ENCODE data around the gene TSPAN9.

Gene TSPAN9

GRCh38 chr12:3288690-3289089 lies 211.5 kb downstream of the TSPAN9 start:
- Histone ChIP-seq H3K4me1 (ENCODE audit: control insufficient read depth, low read length) (no peaks in the 10 kb centered on the region), H3K9me2 (replicated peaks; ENCODE audit: control insufficient read depth, low read length) (no peaks in the 10 kb centered on the region), H3K4me3 (ENCODE audit: low read length) (no peak overlapping the region), H4K20me1 (ENCODE audit: control insufficient read depth, insufficient read depth, low read depth, low read length) (no peaks in the 10 kb centered on the region), H3K27me3 (ENCODE audit: control insufficient read depth, low read length) (peaks cover 3% of the 10 kb centered on the region; the same call in 1 of the 2 replicates), H3K36me3 (ENCODE audit: control insufficient read depth, low read length) (no peaks in the 10 kb centered on the region), H3K9me3 (ENCODE audit: control insufficient read depth, insufficient read depth, low read length) (no peaks in the 10 kb centered on the region), H3F3A (ENCODE audit: control insufficient read depth, insufficient read depth) (no peaks in the 10 kb centered on the region), H3K27ac (ENCODE audit: low read depth, low read length) (no peak overlapping the region), H3K4me2 (ENCODE audit: low read length) (no peak overlapping the region), H3K79me2 (ENCODE audit: control insufficient read depth, low read length) (no peaks in the 10 kb centered on the region)
- TF ChIP-seq EZH2phosphoT487 (IDR thresholded peaks at IDR 0.05; ENCODE audit: borderline replicate concordance, low read length) (no peak), CTCF (IDR thresholded peaks at IDR 0.05; ENCODE audit: low read depth, low read length, poor library complexity, severe bottlenecking) (no peak)

DNA sequence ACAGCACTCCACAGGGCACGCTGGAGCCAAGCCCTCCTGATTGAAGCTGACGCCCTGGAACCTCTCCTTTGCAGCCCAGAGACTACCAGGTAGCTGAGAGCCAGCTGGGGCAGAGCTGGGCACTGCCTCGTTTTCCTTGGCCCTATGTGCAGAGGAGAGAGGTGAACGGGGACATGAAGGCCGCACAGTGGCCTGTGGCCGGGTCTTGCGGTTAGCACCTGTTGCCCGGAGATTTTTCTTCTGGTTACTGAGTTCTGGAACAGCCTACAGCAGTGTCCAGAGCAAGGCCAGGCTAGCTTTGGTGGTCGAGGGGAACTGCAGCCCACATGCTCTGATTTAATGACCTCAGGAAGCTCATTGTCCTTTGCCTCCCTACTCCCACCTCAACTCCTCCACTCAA lies 212.5 kb downstream of the TSPAN9 start:
- Histone ChIP-seq H3K4me1 (ENCODE audit: control insufficient read depth, low read length) (no peaks in the 10 kb centered on the region), H3K4me2 (ENCODE audit: low read length) (no peak overlapping the region), H3K4me3 (ENCODE audit: low read length) (no peak overlapping the region), H3K79me2 (ENCODE audit: control insufficient read depth, low read length) (no peaks in the 10 kb centered on the region), H3K27ac (ENCODE audit: low read depth, low read length) (no peak overlapping the region), H4K20me1 (ENCODE audit: control insufficient read depth, insufficient read depth, low read depth, low read length) (no peaks in the 10 kb centered on the region), H3K36me3 (ENCODE audit: control insufficient read depth, low read length) (no peaks in the 10 kb centered on the region), H3K27me3 (ENCODE audit: control insufficient read depth, low read length) (peaks cover 3% of the 10 kb centered on the region; the same call in 1 of the 2 replicates), H3F3A (ENCODE audit: control insufficient read depth, insufficient read depth) (no peaks in the 10 kb centered on the region), H3K9me2 (replicated peaks; ENCODE audit: control insufficient read depth, low read length) (no peaks in the 10 kb centered on the region), H3K9me3 (ENCODE audit: control insufficient read depth, insufficient read depth, low read length) (no peaks in the 10 kb centered on the region)
- TF ChIP-seq CTCF (IDR thresholded peaks at IDR 0.05; ENCODE audit: low read depth, low read length, poor library complexity, severe bottlenecking): no peak
- no peak for TF ChIP-seq EZH2phosphoT487 (IDR thresholded peaks at IDR 0.05; ENCODE audit: borderline replicate concordance, low read length)

GRCh38 chr12:3291939-3292338 lies 214.8 kb downstream of the TSPAN9 start:
- no peaks in the 10 kb centered on the region for H3K9me2 ChIP-seq (replicated peaks; ENCODE audit: control insufficient read depth, low read length)
- H3K27ac ChIP-seq (ENCODE audit: low read depth, low read length): no peak overlapping the region
- peaks cover 3% of the 10 kb centered on the region; the same call in 1 of the 2 replicates for H3K27me3 ChIP-seq (ENCODE audit: control insufficient read depth, low read length)

More at GRCh38 chr12:3291939-3292338, 214.8 kb downstream of the TSPAN9 start:
- Histone ChIP-seq H3K4me3 (ENCODE audit: low read length) (no peak overlapping the region), H3K36me3 (ENCODE audit: control insufficient read depth, low read length) (no peaks in the 10 kb centered on the region), H3K4me2 (ENCODE audit: low read length) (no peak overlapping the region), H3K4me1 (ENCODE audit: control insufficient read depth, low read length) (no peaks in the 10 kb centered on the region), H3K79me2 (ENCODE audit: control insufficient read depth, low read length) (no peaks in the 10 kb centered on the region), H4K20me1 (ENCODE audit: control insufficient read depth, insufficient read depth, low read depth, low read length) (no peaks in the 10 kb centered on the region), H3K9me3 (ENCODE audit: control insufficient read depth, insufficient read depth, low read length) (no peaks in the 10 kb centered on the region), H3F3A (ENCODE audit: control insufficient read depth, insufficient read depth) (no peaks in the 10 kb centered on the region)
- TF ChIP-seq CTCF (IDR thresholded peaks at IDR 0.05; ENCODE audit: low read depth, low read length, poor library complexity, severe bottlenecking): no peak
- TF ChIP-seq EZH2phosphoT487 (IDR thresholded peaks at IDR 0.05; ENCODE audit: borderline replicate concordance, low read length): no peak

Measured in DOHH2 (cell line).